Endothelial cell of umbilical vein (primary cell): ENCODE results near the gene LEMD1. TPM values are rescaled to one million over a fixed set of nuclear protein-coding genes. Genes with fewer than 3 reads are reported as not detected.

Source experiments
- BruUV-seq: library from RNA; stranded (reverse); fragments of 400-500 nt; replicated peaks from 2 replicates; lab custom pipeline; 2021; lab: Mats Ljungman, UMichigan
- CTCF ChIA-PET: fragments of 300-600, 350-600 bp; sonication (Branson Sonifier 250); formaldehyde crosslinking; loops from one replicate; lab custom pipeline; 2021; ENCODE audit warnings: antibody characterized with exemption, inconsistent platforms; lab: Charles Lee
- POLR2A ChIA-PET: fragments of 300-600, 350-600 bp; sonication (Branson Sonifier 250); formaldehyde crosslinking; loops from one replicate; lab custom pipeline; 2021; ENCODE audit warnings: antibody characterized with exemption, inconsistent platforms; lab: Charles Lee
- DNase-seq: peaks from one replicate; pipeline ENCODE4 v3.0.0-alpha.2; 2011; ENCODE audit warnings: low read depth, low spot score
- FAIRE-seq: peaks from 2 replicates; lab custom pipeline; 2011; peaks lifted over from hg19 to GRCh38; lab: Jason Lieb, UNC
- H2AFZ ChIP-seq: 2 replicates; pipeline ENCODE4 v1.6.0; 2012; ENCODE audit warnings: low read depth, low read length, control low read depth, inconsistent platforms
- H3K27ac ChIP-seq: 2 replicates; pipeline ENCODE4 v1.5.1; 2011; ENCODE audit warnings: low read depth, mild to moderate bottlenecking, control low read depth, low read length, moderate library complexity; ENCODE audit not compliant: insufficient read depth
- H3K27me3 ChIP-seq, 2 experiments: 2 replicates each; pipeline versions ENCODE4 v1.6.0 to v1.6.1; 2011; ENCODE audit warnings: low read length in 2 of 2, mixed read lengths in 1 of 2; ENCODE audit not compliant: control insufficient read depth in 2 of 2, insufficient read depth in 2 of 2
- H3K36me3 ChIP-seq, 2 experiments: 2 replicates in 1 of 2; 3 replicates in 1 of 2; pipeline ENCODE4 v1.5.1; 2011; ENCODE audit warnings: low read length in 2 of 2, mild to moderate bottlenecking in 1 of 2, moderate library complexity in 1 of 2; ENCODE audit not compliant: control insufficient read depth in 2 of 2, insufficient read depth in 2 of 2; ENCODE audit errors: extremely low read depth in 1 of 2
- H3K4me1 ChIP-seq: 3 replicates; pipeline ENCODE4 v1.5.1; 2011; ENCODE audit warnings: mild to moderate bottlenecking, low read length; ENCODE audit not compliant: control insufficient read depth, insufficient read depth; ENCODE audit errors: extremely low read depth
- H3K4me2 ChIP-seq: 2 replicates; pipeline ENCODE4 v1.6.1; 2011; ENCODE audit warnings: low read length, control low read depth, mixed read lengths; ENCODE audit not compliant: insufficient read depth
- H3K4me3 ChIP-seq, 3 experiments: fragments of 200-600 bp in 1 of 3; sonication (generic), shearing (Covaris generic) in 1 of 3; replicated peaks in 1 of 3; 2 replicates each; pipeline ENCODE4 v1.5.1; 2011 to 2016; ENCODE audit warnings: control low read depth in 3 of 3, low read length in 3 of 3, mild to moderate bottlenecking in 2 of 3, inconsistent platforms in 1 of 3, low read depth in 1 of 3, moderate library complexity in 1 of 3; ENCODE audit not compliant: insufficient read depth in 1 of 3
- H3K79me2 ChIP-seq: 2 replicates; pipeline ENCODE4 v1.6.0; 2012; ENCODE audit warnings: low read length, inconsistent platforms; ENCODE audit not compliant: control insufficient read depth, insufficient read depth
- H3K9ac ChIP-seq: replicated peaks from 2 replicates; pipeline ENCODE3; 2011; ENCODE audit warnings: low read length, control low read depth; ENCODE audit not compliant: insufficient read depth; ENCODE audit errors: extremely low read depth
- H3K9me1 ChIP-seq: replicated peaks from 3 replicates; pipeline ENCODE4 v1.6.0; 2011; ENCODE audit warnings: mild to moderate bottlenecking, low read length; ENCODE audit not compliant: control insufficient read depth, insufficient read depth; ENCODE audit errors: extremely low read depth
- H3K9me3 ChIP-seq: replicated peaks from 2 replicates; pipeline ENCODE4 v1.5.1; 2012; ENCODE audit warnings: low read length, inconsistent platforms; ENCODE audit not compliant: control insufficient read depth, insufficient read depth
- H4K20me1 ChIP-seq: replicated peaks from 2 replicates; pipeline ENCODE3; 2011; ENCODE audit warnings: mild to moderate bottlenecking, low read length; ENCODE audit not compliant: control insufficient read depth, insufficient read depth; ENCODE audit errors: extremely low read depth
- EZH2 ChIP-seq: IDR thresholded peaks from 2 replicates; pipeline ENCODE4 v1.6.1; 2012; ENCODE audit warnings: borderline replicate concordance, low read depth, mild to moderate bottlenecking, moderate library complexity, low read length, inconsistent platforms; ENCODE audit not compliant: severe bottlenecking
- FOS ChIP-seq: IDR thresholded peaks from 2 replicates; pipeline ENCODE4 v1.6.1; 2011; ENCODE audit warnings: mild to moderate bottlenecking, low read length, moderate library complexity, borderline replicate concordance; ENCODE audit not compliant: insufficient read depth
- GATA2 ChIP-seq: IDR thresholded peaks from 2 replicates; pipeline ENCODE4 v1.7.0; 2011; ENCODE audit warnings: low read depth, mild to moderate bottlenecking, moderate library complexity, mixed read lengths, low read length; ENCODE audit not compliant: insufficient read length, insufficient read depth
- POLR2A ChIP-seq: IDR thresholded peaks from 2 replicates; pipeline ENCODE4 v1.6.1; 2012; ENCODE audit warnings: low read depth, mild to moderate bottlenecking, control low read depth, low read length
- POLR2AphosphoS5 ChIP-seq: IDR thresholded peaks from 2 replicates; pipeline ENCODE4 v1.6.1; 2012; ENCODE audit warnings: low read depth, mild to moderate bottlenecking, control low read depth, low read length, moderate library complexity; ENCODE audit not compliant: insufficient read depth
- dilution Hi-C: fragments of 300-500 bp; cut with MboI; formaldehyde crosslinking; loops from one replicate; pipeline ENCODE4 v1.15.0; 2019; ENCODE audit warnings: low sequenced_read_pairs; ENCODE audit not compliant: extremely low pct_ligation_motif_present
- intact Hi-C: fragments of 100-400 bp; cut with micrococcal nuclease; formaldehyde crosslinking; loops from one replicate; pipeline ENCODE4 v1.10.0; 2022
- polyA plus RNA-seq, 4 experiments: library from polyadenylated mRNA; depleted of rRNA in 3 of 4; stranded (reverse) in 3 of 4; unstranded in 1 of 4; fragments of >200 nt; gene quantifications; 2 replicates each; pipeline versions ENCODE4 v1.2.1 to v1.2.3, GENCODE V29; 2011 to 2012; ENCODE audit warnings: missing spikeins in 1 of 4
- total RNA-seq: library from RNA; stranded (reverse); gene quantifications from 2 replicates; pipeline ENCODE4 v1.2.3, GENCODE V29; 2021
- TF ChIP-seq, protein P1 (sequence below), 2 donors: IDR thresholded peaks; 1 replicate in 1 of 2; 2 replicates in 1 of 2; pipeline ENCODE4 v1.5.1; 2011; ENCODE audit warnings: low read length in 2 of 2, mild to moderate bottlenecking in 2 of 2, moderate library complexity in 2 of 2, control low read depth in 1 of 2, inconsistent platforms in 1 of 2, low read depth in 1 of 2; ENCODE audit not compliant: insufficient read depth in 1 of 2; ENCODE audit errors: extremely low read depth in 1 of 2
- TF ChIP-seq, protein P2 (sequence below): IDR thresholded peaks from 2 replicates; pipeline ENCODE4 v1.6.1; 2011; ENCODE audit not compliant: insufficient read depth, insufficient read length

The LEMD1 gene
- total and polyA plus RNA-seq, 2 donors (not counting 3 experiments of a cell fraction or from before 2014, with no cell fraction given), result not detected

DNA sequence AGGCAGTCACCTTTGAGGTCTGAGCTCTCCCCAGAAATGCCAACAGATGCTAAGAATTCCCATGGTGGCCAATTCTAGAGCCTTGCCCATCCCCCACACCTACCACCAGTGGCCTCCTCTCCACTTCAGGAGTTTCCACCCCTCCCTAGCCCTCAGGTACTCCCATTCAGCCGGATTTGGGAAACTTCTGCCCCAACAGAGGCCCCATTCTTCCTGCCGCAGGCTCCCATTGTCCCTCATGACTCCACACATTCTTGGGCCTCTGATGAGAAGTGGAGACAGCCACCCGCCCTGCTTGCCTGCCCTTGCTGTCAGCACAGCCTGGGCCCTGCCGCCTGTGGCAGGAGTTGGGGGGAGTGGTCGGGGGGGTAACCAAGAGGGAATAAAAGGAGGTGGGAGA lies 29.3 kb upstream of the LEMD1 start:
- Histone ChIP-seq H3K4me1 (no peaks in the 10 kb centered on the region), H3K36me3 (no peaks in the 10 kb centered on the region), H3K9me1 (no peaks in the 10 kb centered on the region), H4K20me1 (no peaks in the 10 kb centered on the region), H2AFZ (no peak overlapping the region), H3K27ac (no peak overlapping the region), H3K4me2 (no peak overlapping the region), H3K4me3 (no peak overlapping the region), H3K27me3 (peaks cover 46 to 53% of the 10 kb centered on the region in 2 experiments), H3K9ac (no peak overlapping the region), H3K79me2 (no peaks in the 10 kb centered on the region), H3K9me3 (no peaks in the 10 kb centered on the region)
- FAIRE-seq (no peak), DNase-seq (no peak)
- BruUV-seq, result no TSS peak
- POLR2A ChIA-PET, result no interaction called here
- dilution Hi-C loops (no loop called here), intact Hi-C loops (no loop called here)
- CTCF ChIA-PET, result no interaction called here
- no peak for TF ChIP-seq GATA2
- TF ChIP-seq POLR2A, result no peak
- no peak for TF ChIP-seq EZH2
- TF ChIP-seq POLR2AphosphoS5, result no peak
- TF ChIP-seq, protein P1, sequence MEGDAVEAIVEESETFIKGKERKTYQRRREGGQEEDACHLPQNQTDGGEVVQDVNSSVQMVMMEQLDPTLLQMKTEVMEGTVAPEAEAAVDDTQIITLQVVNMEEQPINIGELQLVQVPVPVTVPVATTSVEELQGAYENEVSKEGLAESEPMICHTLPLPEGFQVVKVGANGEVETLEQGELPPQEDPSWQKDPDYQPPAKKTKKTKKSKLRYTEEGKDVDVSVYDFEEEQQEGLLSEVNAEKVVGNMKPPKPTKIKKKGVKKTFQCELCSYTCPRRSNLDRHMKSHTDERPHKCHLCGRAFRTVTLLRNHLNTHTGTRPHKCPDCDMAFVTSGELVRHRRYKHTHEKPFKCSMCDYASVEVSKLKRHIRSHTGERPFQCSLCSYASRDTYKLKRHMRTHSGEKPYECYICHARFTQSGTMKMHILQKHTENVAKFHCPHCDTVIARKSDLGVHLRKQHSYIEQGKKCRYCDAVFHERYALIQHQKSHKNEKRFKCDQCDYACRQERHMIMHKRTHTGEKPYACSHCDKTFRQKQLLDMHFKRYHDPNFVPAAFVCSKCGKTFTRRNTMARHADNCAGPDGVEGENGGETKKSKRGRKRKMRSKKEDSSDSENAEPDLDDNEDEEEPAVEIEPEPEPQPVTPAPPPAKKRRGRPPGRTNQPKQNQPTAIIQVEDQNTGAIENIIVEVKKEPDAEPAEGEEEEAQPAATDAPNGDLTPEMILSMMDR (IDR thresholded peaks at IDR 0.05; ENCODE audit: extremely low read depth in 1 of 2, insufficient read depth in 1 of 2, low read depth in 1 of 2, low read length in 2 of 2), result no peak
- TF ChIP-seq, protein P2, sequence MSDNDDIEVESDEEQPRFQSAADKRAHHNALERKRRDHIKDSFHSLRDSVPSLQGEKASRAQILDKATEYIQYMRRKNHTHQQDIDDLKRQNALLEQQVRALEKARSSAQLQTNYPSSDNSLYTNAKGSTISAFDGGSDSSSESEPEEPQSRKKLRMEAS, result no peak
- TF ChIP-seq FOS, result no peak
